Nephron progenitor cell (in vitro differentiated cells): ENCODE measurements around the gene TUB.

Experiments used
- DNase-seq: peaks from one replicate; pipeline ENCODE4 v3.0.0; 2021
- H3K27ac Mint-ChIP-seq: 2 replicates; pipeline ENCODE4 v1.8.0; 2021; ENCODE audit warnings: mild to moderate bottlenecking, moderate library complexity, mixed read lengths
- H3K27me3 Mint-ChIP-seq: 2 replicates; pipeline ENCODE4 v1.8.0; 2021; ENCODE audit warnings: mild to moderate bottlenecking, low read depth, mixed read lengths; ENCODE audit not compliant: poor library complexity
- H3K36me3 Mint-ChIP-seq: 2 replicates; pipeline ENCODE4 v1.8.0; 2021; ENCODE audit warnings: low read depth, mixed read lengths
- H3K4me1 Mint-ChIP-seq: 2 replicates; pipeline ENCODE4 v1.8.0; 2021; ENCODE audit warnings: mixed read lengths
- H3K4me3 Mint-ChIP-seq: 2 replicates; pipeline ENCODE4 v1.8.0; 2021; ENCODE audit warnings: mild to moderate bottlenecking, moderate library complexity, mixed read lengths
- H3K9me3 Mint-ChIP-seq: 2 replicates; pipeline ENCODE4 v1.8.0; 2021; ENCODE audit warnings: mild to moderate bottlenecking, moderate library complexity, mixed read lengths
- TF ChIP-seq, protein P1 (sequence below): fragments of 200-600 bp; sonication (generic); IDR thresholded peaks from 2 replicates; pipeline ENCODE4 v1.5.0; 2021; ENCODE audit warnings: antibody characterized with exemption

The TUB gene

DNA sequence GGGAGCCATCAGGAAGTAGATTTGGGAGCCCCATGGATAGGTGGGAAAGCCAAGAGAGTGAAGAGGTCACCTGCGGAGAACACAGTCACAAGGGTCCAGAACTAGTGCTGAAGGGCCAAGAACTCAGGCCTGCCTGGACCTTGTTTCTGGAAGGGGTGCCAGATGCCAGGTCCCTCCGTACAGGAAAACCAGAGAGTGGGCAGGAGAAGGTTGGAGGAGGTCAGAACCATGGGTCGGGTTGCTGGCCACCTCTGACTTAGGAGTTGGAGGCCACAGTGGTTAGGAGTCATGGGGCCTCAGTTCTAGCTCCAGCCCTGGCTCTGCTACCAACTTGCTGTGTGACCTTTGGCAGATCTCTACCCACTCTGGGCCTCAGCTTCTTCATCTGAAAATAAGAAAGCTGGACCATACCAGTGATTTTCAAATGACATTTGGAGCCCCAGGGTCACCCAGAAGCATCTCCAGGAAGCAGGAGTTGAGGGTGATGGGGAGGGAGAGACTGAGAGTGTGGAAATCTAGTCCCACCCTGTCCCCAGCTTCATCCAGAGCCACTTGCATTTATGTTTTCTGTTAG, 20.8 kb upstream of the TUB start:
- H3K27me3 Mint-ChIP-seq, result peaks cover 15% of the 10 kb centered on the region
- H3K4me3 Mint-ChIP-seq, result no peak overlapping the region
- H3K27ac Mint-ChIP-seq, result no peak overlapping the region
- TF ChIP-seq, protein P1, sequence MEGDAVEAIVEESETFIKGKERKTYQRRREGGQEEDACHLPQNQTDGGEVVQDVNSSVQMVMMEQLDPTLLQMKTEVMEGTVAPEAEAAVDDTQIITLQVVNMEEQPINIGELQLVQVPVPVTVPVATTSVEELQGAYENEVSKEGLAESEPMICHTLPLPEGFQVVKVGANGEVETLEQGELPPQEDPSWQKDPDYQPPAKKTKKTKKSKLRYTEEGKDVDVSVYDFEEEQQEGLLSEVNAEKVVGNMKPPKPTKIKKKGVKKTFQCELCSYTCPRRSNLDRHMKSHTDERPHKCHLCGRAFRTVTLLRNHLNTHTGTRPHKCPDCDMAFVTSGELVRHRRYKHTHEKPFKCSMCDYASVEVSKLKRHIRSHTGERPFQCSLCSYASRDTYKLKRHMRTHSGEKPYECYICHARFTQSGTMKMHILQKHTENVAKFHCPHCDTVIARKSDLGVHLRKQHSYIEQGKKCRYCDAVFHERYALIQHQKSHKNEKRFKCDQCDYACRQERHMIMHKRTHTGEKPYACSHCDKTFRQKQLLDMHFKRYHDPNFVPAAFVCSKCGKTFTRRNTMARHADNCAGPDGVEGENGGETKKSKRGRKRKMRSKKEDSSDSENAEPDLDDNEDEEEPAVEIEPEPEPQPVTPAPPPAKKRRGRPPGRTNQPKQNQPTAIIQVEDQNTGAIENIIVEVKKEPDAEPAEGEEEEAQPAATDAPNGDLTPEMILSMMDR, result no peak
- peaks cover 27% of the 10 kb centered on the region for H3K4me1 Mint-ChIP-seq
- H3K9me3 Mint-ChIP-seq, result no peaks in the 10 kb centered on the region
- no peaks in the 10 kb centered on the region for H3K36me3 Mint-ChIP-seq
- no peak for DNase-seq

DNA sequence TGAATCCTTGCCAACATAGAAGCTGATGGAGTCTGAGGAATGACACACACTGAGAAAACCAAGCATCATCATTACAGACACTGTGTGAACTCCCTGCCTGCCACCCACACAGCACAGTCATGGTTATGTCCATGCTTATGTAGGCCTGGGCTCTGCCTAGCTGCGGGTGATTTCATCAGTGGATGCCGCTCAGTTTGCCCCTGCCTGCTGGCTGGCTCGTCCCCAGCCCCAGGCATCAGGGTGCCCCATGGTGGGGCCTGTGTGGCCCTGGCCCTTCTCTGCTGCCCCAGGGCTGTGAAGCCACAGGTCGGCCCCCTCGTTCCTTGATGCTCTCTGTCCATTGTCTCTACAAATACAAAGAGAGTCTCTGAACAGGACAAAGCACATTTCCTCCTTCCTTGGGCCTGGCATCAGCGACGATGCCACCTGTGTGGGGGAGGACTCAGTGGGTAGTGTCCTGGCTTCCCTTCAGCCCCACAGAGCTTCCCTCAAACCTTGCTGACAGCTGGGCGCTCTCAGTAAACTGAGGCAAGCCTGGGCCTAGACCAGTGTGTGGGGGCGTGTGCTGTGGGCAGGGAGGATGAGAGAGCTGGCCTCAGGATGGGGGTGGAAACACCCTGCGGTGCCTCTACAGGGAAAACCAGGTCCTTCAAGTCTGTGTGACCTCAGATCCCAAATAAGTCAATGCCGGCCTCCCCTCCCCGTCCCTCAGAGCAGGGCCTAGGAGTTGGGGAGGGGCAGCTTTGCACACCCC, 20.0 kb upstream of the TUB start:
- DNase-seq, result no peak
- TF ChIP-seq, protein P1, result no peak
- peaks cover 18% of the 10 kb centered on the region for H3K27me3 Mint-ChIP-seq
- no peaks in the 10 kb centered on the region for H3K9me3 Mint-ChIP-seq
- H3K27ac Mint-ChIP-seq, result no peak overlapping the region
- no peaks in the 10 kb centered on the region for H3K36me3 Mint-ChIP-seq
- H3K4me1 Mint-ChIP-seq, result peaks cover 27% of the 10 kb centered on the region
- H3K4me3 Mint-ChIP-seq, result no peak overlapping the region

DNA sequence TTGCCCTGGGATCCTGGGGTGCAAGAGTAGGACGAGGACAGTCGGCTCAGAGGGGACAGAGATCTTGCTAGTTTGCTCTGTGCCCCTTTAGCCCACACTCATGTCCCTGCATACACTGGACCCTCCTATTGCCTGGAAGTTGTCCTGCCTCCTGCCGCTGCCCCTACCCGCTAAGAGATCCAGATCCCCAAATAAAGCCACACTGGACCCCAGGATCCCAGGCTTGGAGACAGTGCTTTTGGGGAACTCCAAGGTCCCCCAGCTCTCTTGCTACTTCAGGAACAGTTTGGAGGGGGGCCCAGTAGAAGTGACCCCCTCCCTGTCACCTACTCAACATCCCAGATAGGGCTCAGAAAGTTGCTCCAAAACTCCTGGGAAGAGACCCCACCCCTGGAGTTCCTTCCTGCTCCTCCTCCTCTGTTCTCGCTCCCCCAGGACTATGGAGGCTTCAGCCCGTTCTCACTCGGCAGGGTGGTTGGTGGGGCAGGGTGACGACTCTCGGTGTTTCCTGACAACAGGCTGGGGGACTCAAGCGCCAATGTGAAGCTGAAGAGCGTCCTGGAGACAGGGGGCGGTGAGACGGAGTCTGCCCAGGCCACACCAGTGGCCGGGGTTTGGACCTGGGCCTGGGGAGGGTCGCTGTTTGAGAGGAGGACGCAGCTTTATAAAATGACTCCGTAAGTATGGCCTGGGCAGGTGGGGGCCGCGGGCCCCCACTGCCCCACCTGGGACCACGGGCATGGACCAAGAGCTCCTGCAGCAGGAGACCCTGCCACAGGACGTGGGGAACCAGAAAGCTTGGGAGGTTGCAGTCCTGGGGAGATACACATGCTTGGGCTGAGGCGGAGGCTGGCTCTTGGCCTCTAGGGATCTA, 19.2 kb upstream of the TUB start:
- Mint-ChIP-seq H3K4me3 (no peak overlapping the region), H3K36me3 (no peaks in the 10 kb centered on the region), H3K9me3 (no peaks in the 10 kb centered on the region), H3K4me1 (peaks cover 20% of the 10 kb centered on the region), H3K27ac (peak overlapping the region; percentile 15), H3K27me3 (peaks cover 22% of the 10 kb centered on the region)
- no peak for DNase-seq
- TF ChIP-seq, protein P1, result no peak

DNA sequence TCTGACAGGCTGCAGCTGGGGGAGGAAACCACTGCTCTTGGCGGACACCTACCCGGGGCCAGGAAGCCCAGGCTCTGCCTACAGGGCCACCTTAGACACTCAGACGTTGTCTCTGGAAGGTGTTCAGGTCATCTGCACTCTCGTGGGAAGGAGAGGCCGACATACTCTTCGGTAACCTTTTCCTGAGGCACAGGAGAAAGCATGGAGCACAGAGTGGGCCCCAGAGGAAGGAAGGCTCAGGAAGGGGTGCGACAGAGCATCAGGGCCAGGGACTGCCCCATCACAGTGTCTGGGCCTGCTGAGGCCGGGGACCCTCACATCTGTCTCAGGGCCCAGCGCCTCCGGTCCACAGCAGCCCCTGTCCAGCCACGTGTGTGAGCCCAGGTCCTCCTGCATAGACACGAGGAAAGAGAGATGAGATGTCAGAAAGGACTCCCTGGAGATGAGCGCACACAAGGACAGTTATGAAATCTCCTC, 18.2 kb upstream of the TUB start:
- no peaks in the 10 kb centered on the region for H3K36me3 Mint-ChIP-seq
- no peak overlapping the region for H3K27ac Mint-ChIP-seq
- no peaks in the 10 kb centered on the region for H3K9me3 Mint-ChIP-seq
- TF ChIP-seq, protein P1, result no peak
- peaks cover 22% of the 10 kb centered on the region for H3K27me3 Mint-ChIP-seq
- DNase-seq, result no peak
- H3K4me3 Mint-ChIP-seq, result no peak overlapping the region
- H3K4me1 Mint-ChIP-seq, result peaks cover 23% of the 10 kb centered on the region

DNA sequence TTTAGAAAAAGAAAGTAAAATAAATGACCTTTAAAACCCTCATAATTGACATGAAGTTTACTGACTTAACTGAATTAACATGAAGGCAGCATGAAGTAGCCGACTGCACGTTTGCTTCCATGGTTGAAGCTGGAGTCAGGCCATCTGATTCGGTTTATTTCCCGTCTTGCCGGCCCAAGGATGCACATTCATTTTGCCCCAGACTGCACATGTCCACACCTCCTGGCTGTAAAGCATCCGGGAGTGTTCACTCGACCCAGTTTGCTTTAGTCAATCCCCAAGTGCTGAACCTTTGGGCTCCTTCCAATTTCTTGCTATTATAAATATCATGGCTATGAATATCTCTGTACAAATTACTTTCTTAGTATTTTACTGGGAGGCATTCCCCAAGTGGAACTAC, 17.7 kb upstream of the TUB start:
- Mint-ChIP-seq H3K4me1 (peaks cover 23% of the 10 kb centered on the region), H3K27ac (no peak overlapping the region), H3K36me3 (no peaks in the 10 kb centered on the region), H3K4me3 (no peak overlapping the region), H3K9me3 (no peaks in the 10 kb centered on the region), H3K27me3 (peaks cover 21% of the 10 kb centered on the region)
- TF ChIP-seq, protein P1, result no peak
- DNase-seq, result no peak
